H1 (cell line): ENCODE results near the gene TNFRSF18. TPM values are rescaled to one million over a fixed set of nuclear protein-coding genes. Genes with fewer than 3 reads are reported as not detected.
A peak's percentile ranks its signal among the peaks of the same experiment; 100 is the strongest.

Source experiments
- BACH1 ChIP-seq: IDR thresholded peaks from 2 replicates; pipeline ENCODE4 v1.6.1; 2012; ENCODE audit warnings: low read length, improper control_type of control experiment
- CHD7 ChIP-seq: fragments of 300-600 bp; sonication (generic); IDR thresholded peaks from 2 replicates; pipeline ENCODE4 v1.7.1; 2012; ENCODE audit warnings: low read length, moderate library complexity, mild to moderate bottlenecking, inconsistent platforms; ENCODE audit not compliant: insufficient replicate concordance
- KDM1A ChIP-seq: fragments of 200-600, 300-600 bp; sonication (generic); IDR thresholded peaks from 2 replicates; pipeline ENCODE4 v1.7.1; 2016; ENCODE audit warnings: mild to moderate bottlenecking, low read length, borderline replicate concordance
- MAFK ChIP-seq: IDR thresholded peaks from 2 replicates; pipeline ENCODE4 v1.6.1; 2012; ENCODE audit warnings: low read depth, mild to moderate bottlenecking, improper control_type of control experiment, low read length
- SIX5 ChIP-seq: IDR thresholded peaks from 2 replicates; pipeline ENCODE4 v1.6.1; 2011; ENCODE audit warnings: mild to moderate bottlenecking, low read depth, low read length
- polyA plus RNA-seq, 7 experiments: library from polyadenylated mRNA; depleted of rRNA in 3 of 7; stranded (reverse) in 5 of 7; unstranded in 2 of 7; fragments of >200 nt in 5 of 7; fragments of 200-250 nt in 2 of 7; gene quantifications; 1 replicate in 5 of 7; 2 replicates in 1 of 7; 4 replicates in 1 of 7; pipeline versions ENCODE4 v1.2.1 to v1.2.3, GENCODE V29; 2011 to 2013; ENCODE audit warnings: missing spikeins in 2 of 7, mixed read lengths in 2 of 7
- total RNA-seq: library from RNA; stranded (reverse); fragmentation: NEBNext Ultra II Directional; extraction: Animal tissue kit (Norgen Biotek cat#: 25700); gene quantifications from 2 replicates; pipeline ENCODE4 v1.2.1, GENCODE V29; 2021

Gene TNFRSF18
- total and polyA plus RNA-seq, 2 of the 8 experiments (the other 6 are each of a cell fraction or from before 2014, with no cell fraction given) = 1.5 to 2.5 TPM

GRCh38 chr1:1200876-1201810 lies 5.2 kb downstream of the TNFRSF18 start (continued):
- no peak for TF ChIP-seq CHD7
- no peak for TF ChIP-seq MAFK
- no peak for TF ChIP-seq SIX5
- no peak for TF ChIP-seq KDM1A
- peak; percentile 82 for TF ChIP-seq BACH1
